Measurements from ENCODE around the gene COPS3.

The COPS3 gene

GRCh38 chr17:17325228-17325627, 44.2 kb upstream of the COPS3 start:
- no peak for TF ChIP-seq CTCF (IDR thresholded peaks at IDR 0.05; ENCODE audit: insufficient read depth, low read length)
- no peak for TF ChIP-seq SPI1 (IDR thresholded peaks at IDR 0.05; ENCODE audit: borderline replicate concordance, low read depth)
- no peak for TF ChIP-seq POLR2AphosphoS5 (IDR thresholded peaks at IDR 0.05; ENCODE audit: low read depth)
- TF ChIP-seq GABPA (IDR thresholded peaks at IDR 0.05; ENCODE audit: low read depth): no peak
- no peak for TF ChIP-seq REST (IDR thresholded peaks at IDR 0.05; ENCODE audit: insufficient replicate concordance, low read depth)
- Histone ChIP-seq H3K27me3 (ENCODE audit: insufficient read depth, poor library complexity, severe bottlenecking) (no peaks in the 10 kb centered on the region), H3K27ac (replicated peaks) (no peak overlapping the region), H3K4me3 (replicated peaks; ENCODE audit: insufficient read depth, low read length) (no peak overlapping the region)
- no peak for DNase-seq (ENCODE audit: low read depth in 1 of 2, low spot score in 1 of 2)

- H3K27me3 ChIP-seq (ENCODE audit: insufficient read depth, poor library complexity, severe bottlenecking): no peaks in the 10 kb centered on the region
- no peak for DNase-seq (ENCODE audit: low read depth in 1 of 2, low spot score in 1 of 2)
- H3K27ac ChIP-seq (replicated peaks): no peak overlapping the region
- H3K4me3 ChIP-seq (replicated peaks; ENCODE audit: insufficient read depth, low read length): no peak overlapping the region
- TF ChIP-seq CTCF (IDR thresholded peaks at IDR 0.05; ENCODE audit: insufficient read depth, low read length) (no peak), POLR2AphosphoS5 (IDR thresholded peaks at IDR 0.05; ENCODE audit: low read depth) (no peak), SPI1 (IDR thresholded peaks at IDR 0.05; ENCODE audit: borderline replicate concordance, low read depth) (no peak), GABPA (IDR thresholded peaks at IDR 0.05; ENCODE audit: low read depth) (no peak), REST (IDR thresholded peaks at IDR 0.05; ENCODE audit: insufficient replicate concordance, low read depth) (no peak)
Measured at GRCh38 chr17:17324616-17325015, 43.6 kb upstream of the COPS3 start.

- TF ChIP-seq POLR2AphosphoS5 (IDR thresholded peaks at IDR 0.05; ENCODE audit: low read depth) (no peak), GABPA (IDR thresholded peaks at IDR 0.05; ENCODE audit: low read depth) (no peak), REST (IDR thresholded peaks at IDR 0.05; ENCODE audit: insufficient replicate concordance, low read depth) (no peak), CTCF (IDR thresholded peaks at IDR 0.05; ENCODE audit: insufficient read depth, low read length) (no peak), SPI1 (IDR thresholded peaks at IDR 0.05; ENCODE audit: borderline replicate concordance, low read depth) (no peak)
- no peaks in the 10 kb centered on the region for H3K27me3 ChIP-seq (ENCODE audit: insufficient read depth, poor library complexity, severe bottlenecking)
- no peak for DNase-seq (ENCODE audit: low read depth in 1 of 2, low spot score in 1 of 2)
- no peak overlapping the region for H3K27ac ChIP-seq (replicated peaks)
- H3K4me3 ChIP-seq (replicated peaks; ENCODE audit: insufficient read depth, low read length): no peak overlapping the region
Measured at GRCh38 chr17:17322516-17323510, 41.8 kb upstream of the COPS3 start.

Data from HL-60 (cell line).